ENCODE data around the gene VDR.

DNA sequence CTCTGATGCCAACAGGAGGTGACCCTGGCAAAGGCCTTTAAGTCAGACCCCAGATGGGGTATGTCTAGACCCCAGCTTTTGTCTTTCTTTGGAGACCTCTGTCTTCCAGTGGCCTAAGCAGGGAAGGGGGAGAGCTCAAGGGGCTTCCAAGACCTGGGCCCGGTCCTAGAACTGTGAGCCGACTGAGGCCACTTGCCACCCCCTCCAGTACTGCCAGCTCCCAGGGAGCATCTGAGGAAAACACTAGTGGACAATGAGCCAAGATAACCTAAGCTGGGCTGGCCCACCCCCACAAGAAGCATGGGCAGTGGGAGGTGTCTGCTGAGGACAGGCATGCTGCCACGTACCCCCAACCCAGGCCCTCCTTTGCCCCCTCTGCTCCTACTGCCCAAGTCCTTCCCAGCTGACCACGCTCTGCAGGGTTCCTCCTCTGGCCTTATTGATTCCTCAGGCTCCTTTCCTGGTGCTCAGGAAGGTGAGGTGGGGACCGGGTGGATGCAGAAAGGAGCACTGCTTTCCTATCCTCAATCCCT is 21.1 kb downstream of the VDR start:
- TF ChIP-seq, protein P1, sequence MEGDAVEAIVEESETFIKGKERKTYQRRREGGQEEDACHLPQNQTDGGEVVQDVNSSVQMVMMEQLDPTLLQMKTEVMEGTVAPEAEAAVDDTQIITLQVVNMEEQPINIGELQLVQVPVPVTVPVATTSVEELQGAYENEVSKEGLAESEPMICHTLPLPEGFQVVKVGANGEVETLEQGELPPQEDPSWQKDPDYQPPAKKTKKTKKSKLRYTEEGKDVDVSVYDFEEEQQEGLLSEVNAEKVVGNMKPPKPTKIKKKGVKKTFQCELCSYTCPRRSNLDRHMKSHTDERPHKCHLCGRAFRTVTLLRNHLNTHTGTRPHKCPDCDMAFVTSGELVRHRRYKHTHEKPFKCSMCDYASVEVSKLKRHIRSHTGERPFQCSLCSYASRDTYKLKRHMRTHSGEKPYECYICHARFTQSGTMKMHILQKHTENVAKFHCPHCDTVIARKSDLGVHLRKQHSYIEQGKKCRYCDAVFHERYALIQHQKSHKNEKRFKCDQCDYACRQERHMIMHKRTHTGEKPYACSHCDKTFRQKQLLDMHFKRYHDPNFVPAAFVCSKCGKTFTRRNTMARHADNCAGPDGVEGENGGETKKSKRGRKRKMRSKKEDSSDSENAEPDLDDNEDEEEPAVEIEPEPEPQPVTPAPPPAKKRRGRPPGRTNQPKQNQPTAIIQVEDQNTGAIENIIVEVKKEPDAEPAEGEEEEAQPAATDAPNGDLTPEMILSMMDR (IDR thresholded peaks at IDR 0.05), result no peak
- TF ChIP-seq POLR2AphosphoS5 (IDR thresholded peaks at IDR 0.05), result no peak
- no peak for TF ChIP-seq POLR2A (IDR thresholded peaks at IDR 0.05)

All from transverse colon (tissue), 4 donors.